ENCODE data around the gene PDE7B.

PDE7B gene

DNA sequence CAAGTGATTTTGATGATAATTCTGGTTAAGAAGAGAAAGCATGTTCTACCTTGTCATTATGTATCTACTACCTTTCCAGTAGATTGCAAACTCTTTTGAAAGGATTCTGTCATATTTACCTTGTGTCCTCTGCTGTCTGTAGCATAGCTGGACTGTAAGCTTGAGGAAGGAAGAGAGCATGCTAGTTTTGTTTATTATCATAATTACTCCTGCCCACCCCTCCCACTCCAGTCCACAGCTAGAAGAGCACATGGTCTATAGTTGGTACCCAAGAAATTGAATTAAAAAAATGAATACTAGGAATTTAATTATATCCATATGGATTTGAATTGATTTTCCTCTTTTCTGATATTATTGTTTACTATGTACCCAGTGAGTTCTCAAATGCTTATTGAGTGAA is 40.2 kb downstream of the PDE7B start:
- FAIRE-seq = no peak

DNA sequence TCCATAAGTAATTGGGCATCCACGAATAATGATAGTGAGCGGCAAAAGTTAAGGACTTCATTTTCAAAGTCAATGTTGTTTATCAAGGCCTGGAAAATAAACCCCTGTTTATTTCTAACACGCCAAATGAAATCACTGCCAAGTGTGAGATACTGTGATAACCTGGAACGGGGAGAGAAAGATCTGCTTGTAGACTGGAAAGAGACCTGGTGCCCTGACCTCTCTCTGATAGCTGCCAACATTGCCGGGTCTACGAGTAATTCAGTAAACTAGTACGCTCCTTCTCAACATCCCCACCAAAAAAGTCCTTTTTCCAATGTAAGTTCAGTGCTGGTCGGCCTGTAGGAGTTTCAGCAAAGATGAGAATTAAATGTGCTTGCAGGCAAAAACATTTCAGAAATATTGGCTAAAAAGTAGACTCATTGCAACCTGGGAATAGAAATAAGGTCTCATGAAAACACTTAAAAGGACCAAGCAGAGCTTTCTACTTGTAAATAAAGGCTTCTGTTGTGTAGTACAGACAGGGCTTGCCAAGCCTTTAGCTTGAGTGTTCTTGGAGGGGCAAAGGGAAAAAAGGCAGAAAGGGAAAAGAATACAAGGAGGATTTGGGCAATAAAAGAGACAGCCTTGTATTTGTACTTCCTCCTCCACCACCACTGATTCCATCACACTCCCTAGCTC is 43.9 kb downstream of the PDE7B start:
- no peak for FAIRE-seq

DNA sequence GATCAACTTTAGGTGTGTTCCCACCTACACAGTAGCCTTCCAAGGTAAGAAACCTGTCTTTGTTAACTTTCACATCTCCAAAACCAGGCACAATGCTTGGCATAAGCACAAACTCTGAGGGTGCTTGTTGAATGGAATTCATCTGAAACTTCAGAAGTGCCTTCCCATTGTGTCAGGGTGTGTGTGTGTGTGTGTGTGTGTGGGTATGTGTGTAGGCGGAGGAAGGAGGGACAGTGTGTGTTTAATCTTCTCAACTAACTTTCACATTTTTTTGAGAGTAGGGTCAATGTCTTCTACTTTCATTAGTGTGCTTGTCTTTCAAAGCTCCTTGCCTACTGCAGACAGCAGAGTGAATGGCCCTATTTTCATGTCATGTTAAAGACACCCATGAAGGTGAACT is 45.6 kb downstream of the PDE7B start:
- no peak for FAIRE-seq

DNA sequence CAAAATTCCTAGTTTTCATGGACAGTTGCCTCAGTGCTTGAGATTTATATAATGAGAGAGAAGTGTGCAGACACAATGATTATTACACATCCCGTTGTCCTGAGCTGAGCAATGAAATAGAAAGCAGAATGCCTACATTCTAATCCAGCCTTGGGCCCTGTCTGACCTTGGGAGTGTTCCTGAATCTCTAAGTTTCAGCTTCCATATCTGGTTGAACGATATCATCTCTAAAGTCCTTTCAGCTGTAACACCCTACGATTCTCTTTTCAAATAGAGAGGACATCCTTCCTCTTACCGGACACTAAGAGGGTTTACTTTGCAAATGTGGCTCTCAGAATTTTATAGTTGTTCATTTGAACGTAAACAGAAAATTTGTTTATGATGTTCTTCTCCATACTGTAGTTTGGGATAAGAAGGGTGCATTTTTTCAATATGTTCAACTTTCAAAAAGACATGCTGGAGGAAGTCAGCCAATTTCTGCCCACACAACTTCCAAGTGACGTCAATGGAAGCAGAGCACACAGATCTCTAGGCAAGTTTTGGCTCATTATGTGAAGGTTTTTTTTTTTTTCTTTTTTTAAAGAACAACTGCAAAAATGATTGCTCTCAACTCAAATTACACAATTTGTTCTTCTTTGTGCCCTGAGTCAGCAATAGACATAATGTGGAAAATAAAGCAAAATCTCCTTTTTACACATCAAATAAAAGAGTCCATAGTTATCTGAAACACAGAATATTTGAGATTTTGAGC is 50.4 kb downstream of the PDE7B start:
- FAIRE-seq = no peak

DNA sequence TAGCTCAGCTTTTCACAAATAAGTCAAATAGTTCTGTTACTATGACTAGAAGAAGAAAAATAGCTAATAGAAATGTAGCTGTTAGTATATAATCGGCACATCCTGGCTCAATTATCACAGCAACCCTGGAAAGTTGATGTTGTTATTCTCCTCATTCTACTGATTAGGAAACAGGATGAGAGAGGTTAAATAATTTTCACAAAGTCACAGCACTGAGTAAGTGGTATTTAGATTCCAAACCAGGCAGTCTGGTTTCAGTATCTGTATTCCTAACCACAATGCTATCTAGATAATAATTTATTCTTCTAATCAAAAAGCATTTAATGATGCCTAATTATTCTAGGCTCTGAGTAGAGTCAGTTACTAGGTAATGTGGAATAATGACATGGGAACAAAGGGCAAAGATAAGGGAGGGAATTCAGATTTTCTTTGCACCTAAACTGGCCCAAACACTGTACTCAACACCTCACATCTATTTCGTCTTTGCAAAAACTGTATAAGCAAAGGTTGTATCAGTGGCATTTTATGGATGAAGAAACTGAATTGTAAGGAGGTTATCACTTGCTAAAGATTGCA is 51.3 kb downstream of the PDE7B start:
- no peak for FAIRE-seq

DNA sequence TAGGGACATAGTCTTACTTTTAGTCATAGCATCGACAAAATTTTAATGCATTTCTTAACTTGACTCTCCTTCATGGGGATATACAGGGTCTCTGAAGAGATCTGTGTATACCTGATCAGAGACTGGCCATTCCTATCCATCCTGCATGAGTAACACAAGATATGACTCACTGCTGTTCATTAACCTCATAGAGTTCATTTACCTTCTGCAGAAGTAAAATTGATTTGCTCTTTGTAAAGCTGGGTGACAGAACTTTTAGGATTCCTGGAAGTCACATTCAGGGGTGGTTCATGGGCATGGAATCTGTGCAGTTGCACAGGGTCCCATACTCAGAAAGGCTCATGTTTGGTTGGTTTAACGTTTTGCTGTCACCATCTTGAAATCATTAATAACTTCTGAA is 53.2 kb downstream of the PDE7B start:
- no peak for FAIRE-seq

DNA sequence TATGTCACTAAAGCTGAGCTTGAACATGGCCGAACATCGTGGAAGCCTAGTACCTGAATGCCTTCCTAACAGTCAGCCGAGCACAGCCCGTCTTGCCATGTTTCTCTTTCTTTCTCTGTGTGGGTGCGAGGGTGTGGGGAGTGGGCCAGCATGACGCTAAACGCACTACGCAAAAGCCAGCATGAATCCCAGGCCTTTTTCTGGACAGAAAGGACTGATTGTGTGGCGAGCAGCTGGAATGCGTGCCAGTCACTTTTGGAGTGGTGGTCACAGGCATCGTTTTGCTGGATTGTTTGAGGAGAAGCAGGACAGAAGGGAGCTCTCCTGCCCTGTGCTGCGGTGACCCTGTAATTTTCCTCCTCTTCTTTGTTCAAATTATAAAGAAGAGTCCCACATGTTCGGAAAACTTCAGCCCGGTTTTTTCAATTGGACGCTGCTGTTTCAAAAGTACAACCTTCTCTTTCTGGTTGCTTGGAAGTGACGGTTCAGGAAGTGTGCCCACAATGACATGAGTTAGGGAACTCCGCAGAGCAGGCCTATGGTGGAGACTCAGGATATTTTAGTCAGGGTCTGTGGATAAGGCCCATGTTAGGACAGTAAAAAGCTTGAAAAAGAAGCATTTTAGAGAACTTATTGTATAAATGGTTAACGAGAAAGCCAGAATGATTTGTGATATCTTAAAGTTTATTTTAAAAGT is 54.3 kb downstream of the PDE7B start:
- no peak for FAIRE-seq

DNA sequence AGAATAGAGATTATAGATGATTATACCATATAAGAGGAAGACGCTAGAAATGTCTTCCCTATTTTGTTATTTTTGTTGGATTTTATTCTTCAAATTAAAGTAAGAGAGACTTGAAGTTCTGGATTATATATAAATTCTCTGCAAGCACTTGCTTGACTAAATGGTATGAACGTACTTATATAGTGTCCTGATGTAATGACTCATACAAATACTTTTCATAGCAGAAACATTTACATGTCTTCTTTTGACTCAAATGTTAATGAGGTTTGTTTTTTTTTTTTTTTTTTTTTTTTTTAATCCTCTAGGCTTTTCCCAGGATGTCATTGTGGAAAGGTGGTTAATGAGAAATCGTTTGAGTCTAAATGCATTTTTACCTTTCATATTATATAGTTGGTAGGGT is 55.0 kb downstream of the PDE7B start:
- no peak for FAIRE-seq

DNA sequence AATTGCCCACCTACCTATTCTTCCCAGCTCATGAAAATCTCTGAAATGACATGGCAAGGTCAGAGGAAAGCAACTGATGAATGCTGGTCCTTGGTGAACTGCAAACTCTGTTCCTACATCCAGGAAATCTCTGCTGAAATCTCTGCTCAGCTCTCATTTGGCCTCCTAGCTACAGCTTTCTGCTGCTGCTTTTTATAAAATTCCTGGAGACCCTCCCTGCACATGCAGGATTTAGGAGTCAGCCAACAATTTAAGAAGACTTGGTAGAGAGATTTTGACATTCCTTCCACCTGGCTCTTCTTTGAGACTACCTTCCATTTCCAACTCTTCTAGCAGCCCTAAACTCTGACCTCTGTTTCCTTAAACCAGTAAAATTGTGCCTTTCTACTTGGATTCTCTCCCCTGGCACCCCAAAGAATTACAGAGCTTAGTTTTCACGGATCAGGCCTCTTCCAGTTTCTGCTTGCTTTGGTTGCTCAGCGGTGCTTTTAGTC is 55.5 kb downstream of the PDE7B start:
- FAIRE-seq = no peak

DNA sequence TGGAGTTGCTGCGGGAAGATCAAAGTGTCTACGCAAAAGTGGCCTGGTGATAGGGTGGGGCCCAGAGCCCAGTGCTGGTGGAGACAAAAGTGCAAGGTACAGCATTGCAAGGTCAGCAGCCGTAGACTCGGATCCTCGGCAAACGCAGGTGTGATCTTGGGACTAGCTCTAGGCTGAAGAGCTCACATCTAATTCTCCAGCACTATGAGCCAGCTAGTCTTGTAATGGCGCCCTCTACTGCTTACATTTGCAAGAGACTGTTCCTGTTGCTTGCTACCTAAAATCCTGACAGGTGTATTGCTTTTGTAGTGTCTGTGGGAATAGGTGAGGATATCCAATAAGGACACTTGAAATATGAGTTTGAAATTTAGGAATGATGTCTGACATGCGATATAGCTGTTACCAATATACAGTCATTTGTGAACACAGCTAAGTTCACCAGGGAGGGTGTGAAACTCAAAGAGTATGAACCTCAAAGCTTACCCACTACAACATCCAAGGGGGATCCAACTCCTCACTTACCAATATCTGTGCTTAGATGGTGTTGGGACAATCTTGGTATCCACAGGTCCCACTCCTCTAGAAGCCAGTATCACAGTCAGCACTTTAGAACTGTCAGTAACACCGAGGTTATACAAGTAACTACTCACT is 58.4 kb downstream of the PDE7B start:
- no peak for FAIRE-seq

DNA sequence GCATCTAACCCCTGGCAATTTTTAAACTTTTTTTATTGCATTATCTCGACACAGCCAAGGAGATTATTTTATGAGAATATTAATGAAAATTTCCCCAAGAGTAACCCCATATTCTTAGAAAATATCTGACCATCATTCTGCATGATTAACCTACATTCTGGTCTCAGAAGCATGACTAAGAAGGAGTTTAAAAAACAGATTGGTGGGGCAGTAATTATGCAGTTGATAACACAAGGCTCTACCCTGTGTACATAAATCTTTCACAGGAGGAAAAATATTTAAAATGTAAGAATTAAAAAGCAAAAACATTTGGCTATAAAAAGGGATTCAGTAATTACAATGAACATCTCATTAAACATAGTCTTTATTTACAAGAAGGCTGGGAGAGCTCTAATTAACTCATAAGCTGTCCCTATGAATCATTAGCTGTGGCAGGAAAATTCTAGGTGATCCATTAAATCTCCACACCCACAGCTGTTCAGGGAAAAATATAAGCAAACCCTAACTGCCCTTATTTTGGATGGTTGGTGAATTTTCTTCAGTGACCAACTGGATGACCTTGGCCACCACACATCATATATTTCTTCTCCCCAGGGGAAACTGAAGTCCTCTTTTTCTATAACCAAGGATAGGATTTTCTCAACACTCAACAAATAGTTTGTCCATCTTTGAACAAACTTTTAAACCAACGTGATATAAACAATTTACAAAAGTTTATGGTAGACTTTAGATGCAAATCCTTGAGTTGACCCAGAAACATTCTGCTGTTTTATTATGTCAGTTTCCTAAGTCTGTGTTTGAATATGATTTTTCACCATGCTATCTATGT is 59.5 kb downstream of the PDE7B start:
- no peak for FAIRE-seq

DNA sequence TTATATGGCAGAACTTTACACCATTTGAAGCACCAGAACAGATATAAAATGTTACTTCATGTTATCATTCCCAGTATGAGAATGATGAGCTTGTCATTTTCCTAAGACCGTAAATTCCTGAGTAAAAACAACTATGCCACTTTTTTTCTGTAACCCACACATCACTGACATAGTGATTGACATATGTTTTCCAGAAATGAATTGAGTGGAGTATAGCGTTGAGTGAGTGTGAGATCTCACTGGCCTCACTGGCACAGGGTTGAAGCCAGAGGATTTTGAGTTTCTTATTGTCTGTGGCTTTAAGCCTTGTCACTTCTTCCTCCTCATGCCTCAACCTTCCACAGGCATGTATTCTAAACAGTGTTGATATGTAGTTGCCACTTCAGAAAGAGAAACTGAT is 62.3 kb downstream of the PDE7B start:
- no peak for FAIRE-seq

DNA sequence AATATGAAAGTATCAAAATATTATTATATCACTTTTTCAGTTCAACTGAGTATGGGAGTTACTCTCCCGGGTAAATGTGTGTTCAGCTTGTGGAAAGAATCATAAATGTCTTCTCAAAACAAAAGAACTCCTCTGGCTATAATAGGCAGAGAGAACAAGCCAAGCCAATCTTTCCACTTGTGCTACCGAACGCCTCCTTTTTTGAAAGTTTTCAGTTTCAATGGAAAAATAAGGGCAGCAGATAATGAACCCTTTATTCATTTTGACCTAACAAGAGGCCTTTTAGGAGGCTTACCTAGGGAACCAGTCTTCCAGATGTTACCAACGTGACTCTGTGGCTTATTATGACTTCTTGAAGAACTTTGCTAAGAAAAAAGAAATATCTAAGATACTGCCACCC is 67.5 kb downstream of the PDE7B start:
- no peak for FAIRE-seq

DNA sequence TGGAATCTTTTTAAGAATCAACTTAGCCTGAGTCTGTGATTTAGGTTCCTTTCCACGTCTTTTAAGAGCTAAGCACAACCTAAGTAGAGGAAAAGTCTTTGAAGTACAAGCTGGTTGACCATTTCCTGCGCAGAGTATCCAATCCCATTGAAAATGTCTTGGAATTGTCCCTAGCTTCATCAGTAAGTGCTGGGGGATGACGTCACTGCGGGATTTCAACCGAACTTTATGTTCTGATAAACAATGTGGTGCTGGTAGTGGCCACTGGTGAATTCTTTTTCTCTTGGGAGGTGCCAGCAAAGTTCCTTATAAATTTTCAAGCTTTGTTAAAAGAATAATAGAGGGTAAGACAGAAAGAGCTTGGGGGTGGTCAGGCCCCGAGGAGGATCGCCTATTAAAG is 69.2 kb downstream of the PDE7B start:
- no peak for FAIRE-seq

DNA sequence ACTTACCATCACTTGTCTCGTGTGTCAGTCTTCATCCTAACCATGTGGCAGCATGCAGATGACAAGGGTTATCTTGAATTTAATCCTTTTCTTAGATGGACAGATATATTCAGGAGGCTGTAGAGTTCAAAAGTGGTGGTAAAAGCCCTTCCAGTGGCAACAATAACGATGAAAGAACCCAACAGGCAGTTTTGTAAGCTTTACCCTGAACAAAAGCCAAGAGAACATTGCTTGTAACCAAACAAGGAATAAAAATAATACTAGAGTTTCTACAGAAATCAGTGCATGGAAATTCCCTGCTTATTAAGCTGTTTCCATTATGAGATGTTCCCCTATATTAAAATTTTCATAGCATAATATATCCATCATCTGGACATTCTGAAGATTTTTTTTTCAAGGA is 69.7 kb downstream of the PDE7B start:
- FAIRE-seq = no peak

DNA sequence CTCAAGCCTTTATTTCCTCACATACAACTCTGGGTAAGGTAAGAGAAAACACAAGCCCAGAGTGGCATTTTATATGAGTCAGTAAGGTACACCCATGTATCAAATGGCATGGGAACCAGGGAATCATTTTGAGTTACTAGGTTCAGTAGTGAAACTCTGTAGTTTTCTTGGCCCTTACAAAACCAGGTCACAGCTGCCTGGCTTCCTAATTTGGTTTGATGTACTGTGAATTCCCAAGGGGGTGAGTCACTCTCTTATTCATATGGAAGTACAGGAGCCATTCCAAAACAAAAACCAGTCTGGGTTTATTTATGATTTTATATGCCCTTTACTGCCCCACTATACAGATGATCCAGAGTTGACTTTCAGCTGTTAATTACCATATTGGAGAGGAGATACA is 70.7 kb downstream of the PDE7B start:
- FAIRE-seq = no peak

DNA sequence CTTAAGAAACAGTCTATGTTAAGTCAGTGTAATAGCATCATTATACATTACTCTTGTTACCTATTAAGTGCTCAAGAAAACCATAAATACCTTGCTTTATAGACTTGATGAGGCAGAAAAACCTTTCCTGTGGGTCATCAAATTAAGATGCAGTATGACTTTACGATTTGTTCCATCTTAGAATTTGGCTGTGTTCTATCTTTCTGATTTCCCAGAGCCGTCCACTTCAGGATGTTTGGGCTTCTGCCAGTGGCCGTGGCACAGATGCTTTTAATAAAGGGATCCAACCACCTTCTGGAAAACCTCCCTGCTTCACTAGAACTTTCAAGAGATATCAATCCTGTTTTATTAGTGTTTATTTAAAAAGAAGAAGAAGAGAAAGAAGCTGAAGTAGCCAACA is 71.2 kb downstream of the PDE7B start:
- no peak for FAIRE-seq

DNA sequence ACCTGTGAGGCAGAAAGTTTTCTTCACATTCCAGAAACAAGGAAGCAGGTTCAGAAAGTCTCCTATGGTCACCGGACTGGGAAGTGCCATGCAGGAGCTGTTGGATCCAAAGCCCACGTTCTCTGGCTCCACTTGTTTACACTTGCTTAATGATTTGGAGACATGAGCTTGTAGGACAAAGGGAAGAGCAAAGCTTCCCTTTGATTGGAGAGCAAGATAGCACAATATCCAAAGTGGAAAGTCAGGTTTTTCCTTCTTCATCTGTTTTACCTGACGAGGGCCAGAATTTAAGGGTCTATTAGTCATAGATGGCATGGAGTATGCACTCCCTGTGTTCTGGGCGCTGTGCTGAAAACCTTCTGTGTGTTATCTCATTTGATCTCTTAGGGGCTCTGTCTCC is 81.2 kb downstream of the PDE7B start:
- no peak for FAIRE-seq

DNA sequence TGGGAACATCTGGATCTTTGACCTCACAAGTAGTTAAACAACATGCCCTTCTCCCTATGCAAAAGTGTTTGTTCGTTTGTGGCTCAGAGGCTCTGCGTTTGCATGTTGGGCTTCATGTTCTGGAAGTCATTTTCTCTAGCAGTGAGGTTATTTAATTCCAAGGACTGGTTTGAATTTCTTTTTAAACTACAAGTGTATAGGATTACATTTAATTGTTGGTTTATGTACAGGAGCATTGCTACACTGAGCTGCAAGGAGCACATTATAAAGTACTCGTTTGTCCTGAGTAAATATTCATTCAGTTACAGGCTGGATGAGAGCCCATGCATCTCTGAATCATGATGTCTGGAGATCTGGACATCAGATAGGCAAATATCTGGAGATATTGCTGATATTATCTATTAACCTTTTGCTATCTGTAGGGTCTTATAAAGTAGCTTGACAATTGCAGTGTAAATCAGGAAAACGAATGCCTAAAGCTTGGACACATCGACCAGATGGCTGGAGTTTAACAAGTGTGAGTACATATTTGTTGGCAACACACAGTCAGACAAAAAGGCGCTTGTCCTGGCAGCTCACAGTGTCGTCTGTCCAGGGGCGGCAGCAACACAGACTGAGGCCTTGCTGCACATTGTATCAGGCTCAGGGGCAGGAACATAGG is 84.6 kb downstream of the PDE7B start:
- no peak for FAIRE-seq

DNA sequence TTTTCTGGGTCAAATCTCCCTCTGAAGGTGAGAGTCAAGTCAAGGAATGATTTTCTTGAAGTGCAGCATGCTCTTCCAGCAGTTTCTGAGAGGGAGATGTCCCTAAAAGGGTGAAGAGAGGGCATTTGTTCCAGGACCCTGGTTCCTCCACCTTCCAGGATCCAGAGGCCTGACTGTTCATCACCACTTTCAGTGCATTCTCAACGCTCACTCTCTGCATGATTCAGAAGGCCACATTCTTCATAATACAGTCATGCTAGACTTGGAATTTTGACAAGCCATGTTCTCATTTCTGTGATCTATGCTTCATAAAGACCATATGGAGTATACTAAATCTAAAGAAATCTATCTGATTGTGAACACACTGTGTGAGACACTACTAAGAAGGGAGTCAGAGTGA is 85.1 kb downstream of the PDE7B start:
- no peak for FAIRE-seq

DNA sequence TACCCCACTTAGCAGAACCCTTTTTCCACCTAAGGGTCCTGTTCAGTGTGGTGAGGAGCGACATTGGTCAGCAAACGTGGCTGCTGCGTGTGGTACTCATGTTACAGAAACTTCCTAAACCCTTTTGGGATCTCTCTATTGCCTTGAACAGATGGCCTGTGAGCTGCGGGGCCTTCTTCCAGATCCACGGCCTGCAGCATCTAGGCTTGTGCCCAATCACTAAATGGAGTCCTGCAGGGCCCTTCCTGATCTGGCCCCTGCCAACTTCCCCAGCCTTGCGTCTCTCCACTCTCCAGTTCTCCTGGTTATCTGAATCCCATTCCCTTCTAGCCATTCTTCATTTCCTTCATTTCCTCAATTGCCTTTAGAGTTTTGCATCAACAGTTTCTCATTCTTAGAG is 85.6 kb downstream of the PDE7B start:
- no peak for FAIRE-seq
